Spinal cord (tissue), 10 donors: ENCODE results near the gene PRR19. TPM values are rescaled to one million over a fixed set of nuclear protein-coding genes. Genes with fewer than 3 reads are reported as not detected.
A peak's percentile ranks its signal among the peaks of the same experiment; 100 is the strongest.
"Not testable (repeated sequence)": the region's sequence is repeated elsewhere in the genome, so short reads cannot be mapped to it uniquely, and the experiment has no call there.

Experiments
- DNase-seq, 6 donors: peaks; one replicate each; pipeline versions ENCODE4 v3.0.0 to v3.0.0-alpha.2; 2013 to 2015; ENCODE audit warnings: low spot score in 6 of 6, low read depth in 4 of 6
- H3K27ac ChIP-seq: one replicate; pipeline ENCODE4 v1.5.1; 2013; ENCODE audit warnings: low read depth, low read length, control low read depth
- H3K27me3 ChIP-seq: one replicate; pipeline ENCODE4 v1.6.1; 2013; ENCODE audit warnings: low read length; ENCODE audit not compliant: control insufficient read depth, insufficient read depth
- H3K36me3 ChIP-seq: one replicate; pipeline ENCODE4 v1.6.1; 2013; ENCODE audit warnings: low read length; ENCODE audit not compliant: control insufficient read depth, insufficient read depth
- H3K4me1 ChIP-seq: one replicate; pipeline ENCODE4 v1.6.1; 2013; ENCODE audit warnings: low read length; ENCODE audit not compliant: control insufficient read depth, insufficient read depth
- H3K4me3 ChIP-seq: one replicate; pipeline ENCODE4 v1.5.1; 2013; ENCODE audit warnings: low read depth, low read length, control low read depth
- H3K9me3 ChIP-seq: one replicate; pipeline ENCODE4 v1.6.1; 2013; ENCODE audit warnings: low read length; ENCODE audit not compliant: control insufficient read depth, insufficient read depth
- WGBS: methylation state at CpG from one replicate; pipeline ENCODE4 v1.1.5; 2013; ENCODE audit warnings: missing lambda C conversion rate; ENCODE audit not compliant: insufficient coverage; 5-methylcytosine and 5-hydroxymethylcytosine counted together
- polyA plus RNA-seq, 2 donors: library from polyadenylated mRNA; unstranded; fragments of 120-200 nt; gene quantifications; one replicate each; pipeline ENCODE4 v1.2.1, GENCODE V29; 2013; ENCODE audit not compliant: insufficient read length in 2 of 2
- total RNA-seq, 2 donors: library from RNA; depleted of rRNA in 1 of 2; stranded (reverse); fragments of 120-200 nt in 1 of 2; fragments of >200 nt in 1 of 2; gene quantifications; one replicate each; pipeline versions ENCODE4 v1.2.3 to v1.2.4, GENCODE V29; 2013 to 2014
- donor health status: healthy.

Gene PRR19
- total and polyA plus RNA-seq, 4 donors, result 0.30 to 6.9 (median 4.0) TPM

GRCh38 chr19:42261763-42262162 is 40.2 kb upstream of the PRR19 start:
- H3K4me1 ChIP-seq, result peaks cover 3% of the 10 kb centered on the region
- no peaks in the 10 kb centered on the region for H3K9me3 ChIP-seq
- H3K27ac ChIP-seq, result no peak overlapping the region
- H3K4me3 ChIP-seq, result no peak overlapping the region
- no peak for DNase-seq
- H3K36me3 ChIP-seq, result no peaks in the 10 kb centered on the region
- WGBS, result no CpG with 5 or more reads among the region's 3 CpGs
- no peaks in the 10 kb centered on the region for H3K27me3 ChIP-seq

GRCh38 chr19:42266105-42266504 is 35.8 kb upstream of the PRR19 start:
- DNase-seq, H3K27ac ChIP-seq, H3K36me3 ChIP-seq, H3K4me3 ChIP-seq, H3K9me3 ChIP-seq, H3K27me3 ChIP-seq: not testable (repeated sequence)
- no CpG with 5 or more reads among the region's 4 CpGs for WGBS
- H3K4me1 ChIP-seq, result peaks cover 23% of the 10 kb centered on the region

GRCh38 chr19:42266928-42267603 is 34.9 kb upstream of the PRR19 start:
- DNase-seq, H3K9me3 ChIP-seq, H3K27me3 ChIP-seq, H3K4me3 ChIP-seq: not testable (repeated sequence)
- Histone ChIP-seq H3K36me3 (peaks cover 15% of the 10 kb centered on the region), H3K4me1 (peaks cover 30% of the 10 kb centered on the region), H3K27ac (peak overlapping the region; percentile 100)
- WGBS, result 90% methylated on average over 2 of the region's 25 CpGs

- no peaks in the 10 kb centered on the region for H3K9me3 ChIP-seq
- no peak for DNase-seq
- H3K4me1 ChIP-seq, result peaks cover 30% of the 10 kb centered on the region
- no peaks in the 10 kb centered on the region for H3K27me3 ChIP-seq
- WGBS, result 4% methylated on average over 12 of the region's 13 CpGs
- peak overlapping the region; percentile 100 for H3K27ac ChIP-seq
- H3K4me3 ChIP-seq, result peak overlapping the region; percentile 99
- peaks cover 22% of the 10 kb centered on the region for H3K36me3 ChIP-seq
Measured at GRCh38 chr19:42267644-42268141, 34.2 kb upstream of the PRR19 start.

GRCh38 chr19:42268142-42268703 is 33.7 kb upstream of the PRR19 start:
- H3K27me3 ChIP-seq, result no peaks in the 10 kb centered on the region
- H3K4me3 ChIP-seq, result peak overlapping the region; percentile 99
- H3K36me3 ChIP-seq, result peaks cover 27% of the 10 kb centered on the region
- H3K4me1 ChIP-seq, result peaks cover 30% of the 10 kb centered on the region
- peak overlapping the region; percentile 100 for H3K27ac ChIP-seq
- WGBS, result under 1% methylated on average over 44 of the region's 46 CpGs
- peak; percentile 100 for DNase-seq
- H3K9me3 ChIP-seq, result no peaks in the 10 kb centered on the region

- no peaks in the 10 kb centered on the region for H3K9me3 ChIP-seq
- peak within 1 kb of the TSS; percentile 100 for H3K27ac ChIP-seq
- under 1% methylated on average over 39 of the region's 52 CpGs for WGBS
- peak; percentile 100 for DNase-seq
- no peaks in the 10 kb centered on the region for H3K27me3 ChIP-seq
- H3K4me1 ChIP-seq, result peaks cover 33% of the 10 kb centered on the region
- H3K36me3 ChIP-seq, result peaks cover 34% of the 10 kb centered on the region
- H3K4me3 ChIP-seq, result peak within 1 kb of the TSS; percentile 99
Measured at GRCh38 chr19:42268704-42269477, 33.0 kb upstream of the PRR19 start, which contains the start of gene CIC. Gene CIC, plus strand, starts transcription at chr19:42269252. Its CDS starts 2,532 bp downstream, at chr19:42271784.

GRCh38 chr19:42269478-42270345 is 32.2 kb upstream of the PRR19 start:
- H3K27ac ChIP-seq, result peak overlapping the region; percentile 89

GRCh38 chr19:42270346-42271044 is 31.4 kb upstream of the PRR19 start:
- WGBS, result 62% methylated on average over 12 of the region's 18 CpGs
- Histone ChIP-seq H3K27me3 (no peaks in the 10 kb centered on the region), H3K4me1 (peaks cover 49% of the 10 kb centered on the region), H3K4me3 (peak overlapping the region; percentile 55), H3K9me3 (no peaks in the 10 kb centered on the region), H3K36me3 (peaks cover 49% of the 10 kb centered on the region), H3K27ac (peak overlapping the region; percentile 89)
- no peak for DNase-seq

More at GRCh38 chr19:42269478-42270345, 32.2 kb upstream of the PRR19 start:
- 50% methylated on average over 10 of the region's 10 CpGs for WGBS
- H3K9me3 ChIP-seq, result no peaks in the 10 kb centered on the region
- peaks cover 42% of the 10 kb centered on the region for H3K36me3 ChIP-seq
- H3K4me1 ChIP-seq, result peaks cover 42% of the 10 kb centered on the region
- peak overlapping the region; percentile 55 for H3K4me3 ChIP-seq
- no peaks in the 10 kb centered on the region for H3K27me3 ChIP-seq
- no peak for DNase-seq
